ENCODE data around the gene PTPRB. TPM values are rescaled to one million over a fixed set of nuclear protein-coding genes. Genes with fewer than 3 reads are reported as not detected.

Gene PTPRB
- 10 to 100 TPM; 12.5 to 40.3 (median 26.8) TPM for total RNA-seq

DNA sequence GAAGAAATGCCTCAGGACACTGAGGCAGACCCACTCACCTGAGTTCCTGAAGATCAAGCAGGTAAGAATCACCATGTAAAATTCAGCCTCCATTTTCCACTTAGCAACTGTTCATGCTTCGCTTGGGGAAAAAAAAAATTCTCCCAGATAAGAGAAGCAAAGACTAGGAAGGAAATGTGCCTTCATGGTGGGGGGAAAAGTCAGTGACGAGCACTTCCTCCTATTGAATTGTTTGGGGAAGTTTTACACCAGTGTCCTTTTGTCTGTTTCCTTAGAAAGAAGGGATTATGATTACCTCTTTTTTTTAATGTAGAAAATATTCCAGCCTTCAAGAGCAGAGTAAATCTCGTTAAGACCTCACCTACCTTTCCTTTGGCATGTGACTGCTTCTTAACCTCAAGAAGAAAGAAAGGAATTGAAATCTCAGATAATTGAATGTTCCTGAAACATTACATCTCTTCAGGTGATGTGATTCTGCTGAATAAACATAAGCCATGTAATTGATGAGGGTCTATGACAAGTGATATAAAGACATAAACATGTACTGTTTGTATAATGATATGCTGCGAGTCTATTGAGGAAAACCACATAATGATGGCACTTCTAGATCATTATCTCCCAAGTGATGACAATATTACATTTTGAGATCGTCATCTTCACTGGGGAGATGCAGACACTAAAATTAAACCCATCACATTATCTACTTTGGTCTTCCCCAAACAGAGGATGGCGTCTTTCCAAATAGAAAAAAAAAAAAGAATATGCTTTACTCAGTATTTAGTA is at the start of gene PTPRB:
PTPRB (minus strand) TSS at position 127 of the 783 bp plus-strand sequence; CDS start at position 93, 34 bp downstream.
- no peak for ATAC-seq
- Histone ChIP-seq H3K27ac (peak within 1 kb of the TSS in 3 of 4 donors; percentile 32 to 52 (median 50)), H3K36me3 (no peaks in the 10 kb centered on the region), H3K4me3 (peak within 1 kb of the TSS in 1 of 2 donors; percentile 28), H3K4me1 (no peaks in the 10 kb centered on the region), H3K9me3 (no peaks in the 10 kb centered on the region), H3K27me3 (peaks cover 5% of the 10 kb centered on the region)
- 51 to 52% methylated on average over 4 to 6 of the region's 6 CpGs for WGBS, 2 donors (ENCODE audit: low coverage in 1 of 2)
- TF ChIP-seq POLR2A (IDR thresholded peaks at IDR 0.05): no peak
- TF ChIP-seq EP300 (IDR thresholded peaks at IDR 0.05): no peak
- no peak for TF ChIP-seq POLR2AphosphoS5 (IDR thresholded peaks at IDR 0.05)

DNA sequence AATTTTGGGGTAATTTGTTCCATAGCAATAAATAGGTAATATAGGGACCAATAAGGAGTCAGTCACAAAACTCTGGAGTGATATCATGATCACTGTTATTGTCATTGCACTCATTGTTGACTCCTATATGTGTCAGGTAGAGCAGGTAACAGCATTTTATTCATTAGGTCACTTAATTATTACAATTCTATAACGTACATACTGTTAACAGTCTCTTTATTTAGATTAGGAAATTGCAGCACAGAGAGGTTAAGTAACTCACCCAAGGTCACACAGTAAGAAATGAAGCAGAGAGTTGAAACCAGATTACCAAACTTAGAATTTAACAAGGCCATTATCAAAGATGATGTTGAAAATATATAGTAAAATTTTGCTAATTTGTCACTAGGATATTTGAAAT is 49.7 kb upstream of the PTPRB start:
- Histone ChIP-seq H3K27ac (no peak overlapping the region), H3K36me3 (no peaks in the 10 kb centered on the region), H3K4me3 (no peak overlapping the region), H3K4me1 (no peaks in the 10 kb centered on the region), H3K9me3 (no peaks in the 10 kb centered on the region), H3K27me3 (no peaks in the 10 kb centered on the region)
- WGBS, 2 donors (ENCODE audit: low coverage in 1 of 2): 56 to 60% methylated on average over 1 of the region's 1 CpG
- TF ChIP-seq EP300 (IDR thresholded peaks at IDR 0.05) (no peak), POLR2A (IDR thresholded peaks at IDR 0.05) (no peak), POLR2AphosphoS5 (IDR thresholded peaks at IDR 0.05) (no peak)
- TF ChIP-seq, protein P1, sequence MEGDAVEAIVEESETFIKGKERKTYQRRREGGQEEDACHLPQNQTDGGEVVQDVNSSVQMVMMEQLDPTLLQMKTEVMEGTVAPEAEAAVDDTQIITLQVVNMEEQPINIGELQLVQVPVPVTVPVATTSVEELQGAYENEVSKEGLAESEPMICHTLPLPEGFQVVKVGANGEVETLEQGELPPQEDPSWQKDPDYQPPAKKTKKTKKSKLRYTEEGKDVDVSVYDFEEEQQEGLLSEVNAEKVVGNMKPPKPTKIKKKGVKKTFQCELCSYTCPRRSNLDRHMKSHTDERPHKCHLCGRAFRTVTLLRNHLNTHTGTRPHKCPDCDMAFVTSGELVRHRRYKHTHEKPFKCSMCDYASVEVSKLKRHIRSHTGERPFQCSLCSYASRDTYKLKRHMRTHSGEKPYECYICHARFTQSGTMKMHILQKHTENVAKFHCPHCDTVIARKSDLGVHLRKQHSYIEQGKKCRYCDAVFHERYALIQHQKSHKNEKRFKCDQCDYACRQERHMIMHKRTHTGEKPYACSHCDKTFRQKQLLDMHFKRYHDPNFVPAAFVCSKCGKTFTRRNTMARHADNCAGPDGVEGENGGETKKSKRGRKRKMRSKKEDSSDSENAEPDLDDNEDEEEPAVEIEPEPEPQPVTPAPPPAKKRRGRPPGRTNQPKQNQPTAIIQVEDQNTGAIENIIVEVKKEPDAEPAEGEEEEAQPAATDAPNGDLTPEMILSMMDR (IDR thresholded peaks at IDR 0.05): no peak
- no peak for ATAC-seq

DNA sequence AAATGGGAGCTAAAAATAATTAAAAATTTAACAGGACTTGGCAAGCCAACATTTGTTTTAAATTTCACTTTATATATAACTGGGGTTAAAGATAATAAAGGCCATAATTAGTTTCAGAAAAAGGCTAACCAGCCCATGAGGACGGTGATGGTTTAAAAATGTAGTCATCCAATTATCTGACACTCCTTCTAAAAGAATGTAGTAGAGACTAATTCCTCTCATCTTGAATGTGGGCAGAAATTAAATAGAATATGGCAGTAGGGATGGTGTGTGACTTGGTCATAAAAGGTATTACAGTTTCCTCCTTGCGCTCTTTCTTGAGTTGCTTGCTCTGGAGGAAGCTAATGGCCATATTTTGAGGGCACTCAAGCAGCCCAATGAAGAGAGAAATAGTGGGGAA is 49.1 kb upstream of the PTPRB start:
- no peak overlapping the region for H3K27ac ChIP-seq
- no peak for TF ChIP-seq POLR2A (IDR thresholded peaks at IDR 0.05)
- TF ChIP-seq EP300 (IDR thresholded peaks at IDR 0.05): no peak
- TF ChIP-seq, protein P1 (IDR thresholded peaks at IDR 0.05): no peak
- no peak for TF ChIP-seq POLR2AphosphoS5 (IDR thresholded peaks at IDR 0.05)
- H3K4me3 ChIP-seq: no peak overlapping the region
- no peaks in the 10 kb centered on the region for H3K4me1 ChIP-seq
- no peaks in the 10 kb centered on the region for H3K27me3 ChIP-seq
- 71 to 94% methylated on average over 2 of the region's 2 CpGs for WGBS, 2 donors (ENCODE audit: low coverage in 1 of 2)
- no peaks in the 10 kb centered on the region for H3K9me3 ChIP-seq
- no peaks in the 10 kb centered on the region for H3K36me3 ChIP-seq
- ATAC-seq: no peak

DNA sequence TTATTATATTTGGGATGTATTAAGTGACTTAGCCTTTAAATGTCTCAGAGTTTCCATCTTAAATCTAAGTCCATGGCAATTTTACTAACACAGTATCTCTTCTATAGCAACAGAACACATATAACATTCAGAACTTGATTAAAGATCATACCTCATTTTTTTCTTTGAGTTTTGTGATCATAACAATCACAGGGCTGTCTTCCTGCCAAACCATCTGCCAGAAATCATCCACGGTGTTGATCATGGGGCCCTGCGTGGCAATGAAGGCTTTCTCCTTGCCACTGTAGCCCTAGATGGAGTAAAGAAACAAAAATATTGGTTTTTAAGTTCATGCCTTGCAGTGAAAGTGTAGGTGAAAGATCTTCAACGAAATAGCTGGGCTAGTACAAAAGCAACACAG is 46.7 kb upstream of the PTPRB start:
- TF ChIP-seq POLR2AphosphoS5 (IDR thresholded peaks at IDR 0.05) (no peak), EP300 (IDR thresholded peaks at IDR 0.05) (no peak), POLR2A (IDR thresholded peaks at IDR 0.05) (no peak)
- TF ChIP-seq, protein P1 (IDR thresholded peaks at IDR 0.05): no peak
- no peak overlapping the region for H3K27ac ChIP-seq
- ATAC-seq: no peak
- no peak overlapping the region for H3K4me3 ChIP-seq
- 70 to 72% methylated on average over 3 of the region's 3 CpGs for WGBS, 2 donors (ENCODE audit: low coverage in 1 of 2)
- H3K9me3 ChIP-seq: no peaks in the 10 kb centered on the region
- no peaks in the 10 kb centered on the region for H3K36me3 ChIP-seq
- no peaks in the 10 kb centered on the region for H3K4me1 ChIP-seq
- no peaks in the 10 kb centered on the region for H3K27me3 ChIP-seq

DNA sequence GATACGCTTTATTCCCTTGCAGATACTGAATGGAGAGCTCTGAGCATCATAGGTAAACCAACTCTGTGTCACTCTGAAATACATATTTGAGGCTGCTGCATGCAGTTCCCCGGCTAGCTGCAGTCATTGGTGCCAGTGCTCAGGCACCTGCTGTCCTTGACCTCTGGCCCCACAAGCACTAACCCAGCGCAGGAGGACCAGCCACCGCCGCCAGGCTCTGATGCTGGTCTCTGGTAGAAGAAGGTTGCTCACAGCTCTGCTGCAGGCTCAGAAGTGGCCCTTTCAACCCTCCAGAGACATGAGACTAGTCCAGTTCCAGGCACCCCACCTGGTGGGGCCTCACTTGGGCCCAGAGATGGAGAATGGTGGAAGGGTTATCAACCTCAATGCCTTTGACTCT is 34.5 kb upstream of the PTPRB start:
- Histone ChIP-seq H3K4me3 (no peak overlapping the region), H3K9me3 (no peaks in the 10 kb centered on the region), H3K27me3 (no peaks in the 10 kb centered on the region), H3K4me1 (no peaks in the 10 kb centered on the region), H3K27ac (no peak overlapping the region), H3K36me3 (no peaks in the 10 kb centered on the region)
- ATAC-seq: no peak
- WGBS, 2 donors (ENCODE audit: low coverage in 1 of 2): 91 to 95% methylated on average over 2 to 3 of the region's 5 CpGs
- TF ChIP-seq, protein P1 (IDR thresholded peaks at IDR 0.05): no peak
- TF ChIP-seq POLR2AphosphoS5 (IDR thresholded peaks at IDR 0.05): no peak
- TF ChIP-seq EP300 (IDR thresholded peaks at IDR 0.05): no peak
- TF ChIP-seq POLR2A (IDR thresholded peaks at IDR 0.05): no peak
